C4-2B (cell line): ENCODE data around the gene CTTN.
"Not testable (repeated sequence)": the region's sequence is repeated elsewhere in the genome, so short reads cannot be mapped to it uniquely, and the experiment has no call there.

Experiments
- H3K27ac ChIP-seq: fragments of 450-650 bp; 2 replicates; pipeline ENCODE4 v1.5.1; 2017
- CTCF ChIP-seq: fragments of 450-650 bp; conservative IDR thresholded peaks from 2 replicates; pipeline ENCODE4 v1.5.1; 2017; ENCODE audit warnings: mild to moderate bottlenecking
- ZFX ChIP-seq: fragments of 450-650 bp; IDR thresholded peaks from 2 replicates; pipeline ENCODE4 v1.6.1; 2017

Gene CTTN

GRCh38 chr11:70381350-70381749 is 17.0 kb upstream of the CTTN start:
- H3K27ac ChIP-seq: no peak overlapping the region

GRCh38 chr11:70381872-70382861 is 16.2 kb upstream of the CTTN start:
- no peak overlapping the region for H3K27ac ChIP-seq
- TF ChIP-seq CTCF: no peak
- TF ChIP-seq ZFX: no peak

More at GRCh38 chr11:70381350-70381749, 17.0 kb upstream of the CTTN start:
- TF ChIP-seq ZFX (no peak), CTCF (no peak)

GRCh38 chr11:70383664-70384565 is 14.4 kb upstream of the CTTN start:
- no peak overlapping the region for H3K27ac ChIP-seq

GRCh38 chr11:70384566-70385152 is 13.7 kb upstream of the CTTN start:
- H3K27ac ChIP-seq: no peak overlapping the region

More at GRCh38 chr11:70383664-70384565, 14.4 kb upstream of the CTTN start:
- TF ChIP-seq ZFX: no peak
- TF ChIP-seq CTCF: no peak

GRCh38 chr11:70387564-70387963 is 10.8 kb upstream of the CTTN start:
- TF ChIP-seq ZFX (no peak), CTCF (no peak)
- H3K27ac ChIP-seq: no peak overlapping the region

More at GRCh38 chr11:70384566-70385152, 13.7 kb upstream of the CTTN start:
- no peak for TF ChIP-seq CTCF
- TF ChIP-seq ZFX: no peak

- H3K27ac ChIP-seq: no peak overlapping the region
Observed at GRCh38 chr11:70389201-70389600, 9.1 kb upstream of the CTTN start.

GRCh38 chr11:70390882-70391281 is 7.4 kb upstream of the CTTN start:
- not testable (repeated sequence) for H3K27ac ChIP-seq

More at GRCh38 chr11:70389201-70389600, 9.1 kb upstream of the CTTN start:
- TF ChIP-seq ZFX: no peak
- no peak for TF ChIP-seq CTCF
